WTC11 (cell line): ENCODE measurements around the gene GLT1D1. TPM values are rescaled to one million over a fixed set of nuclear protein-coding genes. Genes with fewer than 3 reads are reported as not detected.

Experiments
- ATAC-seq: fragments of 200-7000 bp; cut with Tn5 transposase; 2 replicates; pipeline ENCODE4 v1.10.0; 2021; ENCODE audit warnings: mild to moderate bottlenecking, moderate library complexity
- Bru-seq: library from RNA; stranded (reverse); fragments of 400-500 nt; gene quantifications from one replicate; lab custom pipeline; 2021; lab: Mats Ljungman, UMichigan
- CTCF ChIA-PET: fragments of 300-600 bp; sonication (Branson Sonifier 250); formaldehyde crosslinking; loops from one replicate; lab custom pipeline; 2021; ENCODE audit warnings: antibody characterized with exemption; lab: Charles Lee
- POLR2A ChIA-PET: fragments of 350-600 bp; sonication (Branson Sonifier 250); formaldehyde crosslinking; loops from one replicate; lab custom pipeline; 2021; ENCODE audit warnings: antibody characterized with exemption; lab: Charles Lee
- DNase-seq: peaks from one replicate; pipeline ENCODE4 v3.0.0; 2021; ENCODE audit warnings: low spot score
- H3K27ac Mint-ChIP-seq: 2 replicates; pipeline ENCODE4 v1.8.0; 2021; ENCODE audit warnings: mixed read lengths
- H3K27me3 Mint-ChIP-seq: 2 replicates; pipeline ENCODE4 v1.8.0; 2021; ENCODE audit warnings: low read depth, mild to moderate bottlenecking, moderate library complexity, mixed read lengths
- H3K36me3 Mint-ChIP-seq: 2 replicates; pipeline ENCODE4 v1.8.0; 2021; ENCODE audit warnings: mixed read lengths
- H3K4me1 Mint-ChIP-seq: 2 replicates; pipeline ENCODE4 v1.8.0; 2022; ENCODE audit warnings: mixed read lengths
- H3K4me3 Mint-ChIP-seq: 2 replicates; pipeline ENCODE4 v1.8.0; 2021; ENCODE audit warnings: mild to moderate bottlenecking, moderate library complexity, mixed read lengths
- H3K9me3 Mint-ChIP-seq: 2 replicates; pipeline ENCODE4 v1.8.0; 2021; ENCODE audit warnings: mixed read lengths
- ATF6 ChIP-seq: sonication (generic); formaldehyde crosslinking; IDR thresholded peaks from 2 replicates; pipeline ENCODE4 v1.8.1; 2023; ENCODE audit warnings: mild to moderate bottlenecking, missing genetic modification reagents
- CBFB ChIP-seq: sonication (generic); formaldehyde crosslinking; IDR thresholded peaks from 2 replicates; pipeline ENCODE4 v1.8.1; 2022; ENCODE audit warnings: mild to moderate bottlenecking, low read depth, missing genetic modification reagents
- CREM ChIP-seq: sonication (generic); formaldehyde crosslinking; IDR thresholded peaks from 2 replicates; pipeline ENCODE4 v1.8.1; 2022; ENCODE audit warnings: mild to moderate bottlenecking, missing genetic modification reagents, moderate library complexity
- E2F4 ChIP-seq: sonication (generic); formaldehyde crosslinking; IDR thresholded peaks from 2 replicates; pipeline ENCODE4 v1.8.1; 2022; ENCODE audit warnings: low read depth, mild to moderate bottlenecking, moderate library complexity, missing genetic modification reagents, borderline replicate concordance
- E2F5 ChIP-seq: sonication (generic); formaldehyde crosslinking; IDR thresholded peaks from 2 replicates; pipeline ENCODE4 v1.8.1; 2022; ENCODE audit warnings: mild to moderate bottlenecking, moderate library complexity, missing genetic modification reagents
- ELF4 ChIP-seq: sonication (generic); formaldehyde crosslinking; IDR thresholded peaks from 2 replicates; pipeline ENCODE4 v1.8.1; 2022; ENCODE audit warnings: low read depth, mild to moderate bottlenecking, moderate library complexity, missing genetic modification reagents
- FOXJ3 ChIP-seq: sonication (generic); formaldehyde crosslinking; IDR thresholded peaks from 2 replicates; pipeline ENCODE4 v1.9.0; 2021; ENCODE audit warnings: missing genetic modification reagents, mild to moderate bottlenecking, borderline replicate concordance
- FOXP1 ChIP-seq: sonication (generic); formaldehyde crosslinking; IDR thresholded peaks from 2 replicates; pipeline ENCODE4 v1.8.0; 2022; ENCODE audit warnings: missing genetic modification reagents, mild to moderate bottlenecking, moderate library complexity, borderline replicate concordance
- GABPB1 ChIP-seq: sonication (generic); formaldehyde crosslinking; IDR thresholded peaks from 2 replicates; pipeline ENCODE4 v1.8.1; 2023; ENCODE audit warnings: mild to moderate bottlenecking, missing genetic modification reagents
- IRF2 ChIP-seq: sonication (generic); formaldehyde crosslinking; IDR thresholded peaks from 2 replicates; pipeline ENCODE4 v1.8.0; 2022; ENCODE audit warnings: low read depth, missing genetic modification reagents, borderline replicate concordance
- KAT7 ChIP-seq: sonication (generic); formaldehyde crosslinking; IDR thresholded peaks from 2 replicates; pipeline ENCODE4 v1.8.1; 2023; ENCODE audit warnings: missing genetic modification reagents, mild to moderate bottlenecking, borderline replicate concordance
- PREB ChIP-seq: sonication (generic); formaldehyde crosslinking; IDR thresholded peaks from 2 replicates; pipeline ENCODE4 v1.8.1; 2022; ENCODE audit warnings: mild to moderate bottlenecking, missing genetic modification reagents, moderate library complexity, borderline replicate concordance
- TEAD1 ChIP-seq: sonication (generic); formaldehyde crosslinking; IDR thresholded peaks from 2 replicates; pipeline ENCODE4 v1.8.0; 2022; ENCODE audit warnings: mild to moderate bottlenecking, missing genetic modification reagents
- TEAD4 ChIP-seq: sonication (generic); formaldehyde crosslinking; IDR thresholded peaks from 2 replicates; pipeline ENCODE4 v1.8.0; 2022; ENCODE audit warnings: mild to moderate bottlenecking, missing genetic modification reagents
- ZBTB21 ChIP-seq: sonication (generic); formaldehyde crosslinking; IDR thresholded peaks from 2 replicates; pipeline ENCODE4 v1.8.1; 2023; ENCODE audit warnings: mild to moderate bottlenecking, missing genetic modification reagents, borderline replicate concordance
- ZNF121 ChIP-seq: sonication (generic); formaldehyde crosslinking; IDR thresholded peaks from 2 replicates; pipeline ENCODE4 v1.8.0; 2023; ENCODE audit warnings: missing genetic modification reagents
- ZNF263 ChIP-seq: sonication (generic); formaldehyde crosslinking; IDR thresholded peaks from 2 replicates; pipeline ENCODE4 v1.8.1; 2022; ENCODE audit warnings: low read depth, mild to moderate bottlenecking, moderate library complexity, missing genetic modification reagents
- ZNF423 ChIP-seq: fragments of 250-450 bp; sonication (Bioruptor Pico); IDR thresholded peaks from 2 replicates; pipeline ENCODE4 v2.1.2; 2022; ENCODE audit warnings: mild to moderate bottlenecking, moderate library complexity
- ZNF671 ChIP-seq: fragments of 250-450 bp; sonication (Bioruptor Pico); IDR thresholded peaks from 2 replicates; pipeline ENCODE4 v1.8.0; 2021; ENCODE audit warnings: mild to moderate bottlenecking
- long read RNA-seq, 3 experiments: library from RNA in 1 of 3; library from capped mRNA in 1 of 3; library from polyadenylated mRNA in 1 of 3; unstranded in 2 of 3; stranded (forward) in 1 of 3; transcript quantifications; one replicate each; pipeline ENCODE4 v2.0.0, GENCODE V29; 2021
- total RNA-seq: library from RNA; stranded (reverse); gene quantifications from 3 replicates; pipeline ENCODE4 v1.2.3, GENCODE V29; 2021
- TF ChIP-seq, protein P1 (sequence below): fragments of 250-450 bp; sonication (Bioruptor Pico); IDR thresholded peaks from 2 replicates; pipeline ENCODE4 v1.9.0; 2021; ENCODE audit warnings: moderate library complexity, mild to moderate bottlenecking, inconsistent platforms, borderline replicate concordance
- TF ChIP-seq, protein P2 (sequence below): sonication (generic); formaldehyde crosslinking; IDR thresholded peaks from 2 replicates; pipeline ENCODE4 v1.8.0; 2022; ENCODE audit warnings: mild to moderate bottlenecking, missing genetic modification reagents
- TF ChIP-seq, protein P3 (sequence below): fragments of 250-450 bp; sonication (Bioruptor Pico); IDR thresholded peaks from 2 replicates; pipeline ENCODE4 v1.8.0; 2021; ENCODE audit warnings: mild to moderate bottlenecking

Gene GLT1D1
- 1.4 to 1.5 TPM (median 1.5 TPM) in 3 replicates for total RNA-seq
- percentile 21 among the genes with signal in this experiment for Bru-seq, nascent RNA
- long read RNA-seq, experiment 1, partial matches to known transcripts, result 0 of 4 reads
- long read RNA-seq, experiment 1, other reads (novel, unspliced or antisense), result 3 of 4 reads
- long read RNA-seq, experiment 2, partial matches to known transcripts, result 1 of 1 reads
- long read RNA-seq, experiment 2, other reads (novel, unspliced or antisense), result 0 of 1 reads
- long read RNA-seq, experiment 3, result 0 reads

GRCh38 chr12:128852885-128853599 lies at the start of gene GLT1D1:
TSS of gene GLT1D1 (plus strand) at chr12:128853478. CDS start at chr12:128853582, 104 bp downstream.
- TF ChIP-seq CREM (CRISPR knock-in tag) (no peak), ELF4 (CRISPR knock-in tag) (no peak), ZNF671 (CRISPR knock-in tag) (no peak), ZBTB21 (CRISPR knock-in tag) (no peak), E2F4 (no peak), CBFB (CRISPR knock-in tag) (no peak), TEAD1 (CRISPR knock-in tag) (no peak), GABPB1 (CRISPR knock-in tag) (no peak), PREB (no peak), ZNF121 (CRISPR knock-in tag) (no peak)
- TF ChIP-seq, protein P1, sequence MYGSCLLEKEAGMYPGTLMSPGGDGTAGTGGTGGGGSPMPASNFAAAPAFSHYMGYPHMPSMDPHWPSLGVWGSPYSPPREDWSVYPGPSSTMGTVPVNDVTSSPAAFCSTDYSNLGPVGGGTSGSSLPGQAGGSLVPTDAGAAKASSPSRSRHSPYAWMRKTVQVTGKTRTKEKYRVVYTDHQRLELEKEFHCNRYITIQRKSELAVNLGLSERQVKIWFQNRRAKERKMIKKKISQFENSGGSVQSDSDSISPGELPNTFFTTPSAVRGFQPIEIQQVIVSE (CRISPR knock-in tag), result no peak
- TF ChIP-seq, protein P2, sequence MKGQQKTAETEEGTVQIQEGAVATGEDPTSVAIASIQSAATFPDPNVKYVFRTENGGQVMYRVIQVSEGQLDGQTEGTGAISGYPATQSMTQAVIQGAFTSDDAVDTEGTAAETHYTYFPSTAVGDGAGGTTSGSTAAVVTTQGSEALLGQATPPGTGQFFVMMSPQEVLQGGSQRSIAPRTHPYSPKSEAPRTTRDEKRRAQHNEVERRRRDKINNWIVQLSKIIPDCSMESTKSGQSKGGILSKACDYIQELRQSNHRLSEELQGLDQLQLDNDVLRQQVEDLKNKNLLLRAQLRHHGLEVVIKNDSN (CRISPR knock-in tag), result no peak
- TF ChIP-seq, protein P3, sequence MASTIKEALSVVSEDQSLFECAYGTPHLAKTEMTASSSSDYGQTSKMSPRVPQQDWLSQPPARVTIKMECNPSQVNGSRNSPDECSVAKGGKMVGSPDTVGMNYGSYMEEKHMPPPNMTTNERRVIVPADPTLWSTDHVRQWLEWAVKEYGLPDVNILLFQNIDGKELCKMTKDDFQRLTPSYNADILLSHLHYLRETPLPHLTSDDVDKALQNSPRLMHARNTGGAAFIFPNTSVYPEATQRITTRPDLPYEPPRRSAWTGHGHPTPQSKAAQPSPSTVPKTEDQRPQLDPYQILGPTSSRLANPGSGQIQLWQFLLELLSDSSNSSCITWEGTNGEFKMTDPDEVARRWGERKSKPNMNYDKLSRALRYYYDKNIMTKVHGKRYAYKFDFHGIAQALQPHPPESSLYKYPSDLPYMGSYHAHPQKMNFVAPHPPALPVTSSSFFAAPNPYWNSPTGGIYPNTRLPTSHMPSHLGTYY (CRISPR knock-in tag), result no peak
- ATAC-seq, result peak; percentile 26; the same call in 1 of the 2 replicates
- Mint-ChIP-seq H3K36me3 (peaks cover 42% of the 10 kb centered on the region), H3K4me1 (no peaks in the 10 kb centered on the region), H3K4me3 (peak within 1 kb of the TSS; percentile 57), H3K27me3 (peaks cover 21% of the 10 kb centered on the region), H3K9me3 (peaks cover 41% of the 10 kb centered on the region), H3K27ac (no peak within 1 kb of the TSS)
- no peak for DNase-seq
- ChIA-PET CTCF (no interaction called here), POLR2A (no interaction called here)

GRCh38 chr12:128803788-128804187 lies 49.5 kb upstream of the GLT1D1 start:
- H3K4me1 Mint-ChIP-seq, result no peaks in the 10 kb centered on the region
- ChIA-PET POLR2A (no interaction called here), CTCF (no interaction called here)
- no peak overlapping the region for H3K27ac Mint-ChIP-seq
- no peaks in the 10 kb centered on the region; the same call in 1 of the 2 replicates for H3K27me3 Mint-ChIP-seq
- no peak for TF ChIP-seq IRF2 (CRISPR knock-in tag)
- no peak for TF ChIP-seq KAT7 (CRISPR knock-in tag)
- no peak for TF ChIP-seq FOXJ3 (CRISPR knock-in tag)
- TF ChIP-seq ZNF263, result no peak
- no peak for TF ChIP-seq ZNF423 (CRISPR knock-in tag)
- TF ChIP-seq E2F5 (CRISPR knock-in tag), result no peak
- TF ChIP-seq TEAD4 (CRISPR knock-in tag), result no peak
- no peak for TF ChIP-seq FOXP1 (CRISPR knock-in tag)
- no peak for TF ChIP-seq ATF6 (CRISPR knock-in tag)
- ATAC-seq (no peak), DNase-seq (no peak)
- H3K4me3 Mint-ChIP-seq, result no peak overlapping the region
- H3K9me3 Mint-ChIP-seq, result peaks cover 55% of the 10 kb centered on the region
- H3K36me3 Mint-ChIP-seq, result peaks cover 73% of the 10 kb centered on the region
